Peyer's patch (tissue), 4 donors: ENCODE measurements around the gene RAP1GAP.

Experiments used
- CTCF ChIP-seq, 6 experiments: fragments of 450-650 bp in 4 of 6; fragments of 200-600 bp in 2 of 6; sonication (generic) in 1 of 6; IDR thresholded peaks; one replicate each; pipeline ENCODE4 v1.5.1; 2017 to 2019; ENCODE audit warnings: antibody characterized with exemption in 6 of 6, mild to moderate bottlenecking in 3 of 6, moderate library complexity in 1 of 6
- POLR2A ChIP-seq, 2 donors: fragments of 450-650 bp; IDR thresholded peaks; one replicate each; pipeline ENCODE4 v1.5.1; 2017; ENCODE audit warnings: antibody characterized with exemption in 2 of 2, mild to moderate bottlenecking in 2 of 2, moderate library complexity in 2 of 2

GRCh38 chr1:21681426-21681825 lies 12.3 kb upstream of the RAP1GAP start:
- no peak for TF ChIP-seq CTCF (IDR thresholded peaks at IDR 0.05)
- no peak for TF ChIP-seq POLR2A (IDR thresholded peaks at IDR 0.05)
